ENCODE measurements around the gene PBLD. TPM values are rescaled to one million over a fixed set of nuclear protein-coding genes. Genes with fewer than 3 reads are reported as not detected.

The PBLD gene
- total RNA-seq, 1 donor from 2014 or later, result 11.1 TPM

DNA sequence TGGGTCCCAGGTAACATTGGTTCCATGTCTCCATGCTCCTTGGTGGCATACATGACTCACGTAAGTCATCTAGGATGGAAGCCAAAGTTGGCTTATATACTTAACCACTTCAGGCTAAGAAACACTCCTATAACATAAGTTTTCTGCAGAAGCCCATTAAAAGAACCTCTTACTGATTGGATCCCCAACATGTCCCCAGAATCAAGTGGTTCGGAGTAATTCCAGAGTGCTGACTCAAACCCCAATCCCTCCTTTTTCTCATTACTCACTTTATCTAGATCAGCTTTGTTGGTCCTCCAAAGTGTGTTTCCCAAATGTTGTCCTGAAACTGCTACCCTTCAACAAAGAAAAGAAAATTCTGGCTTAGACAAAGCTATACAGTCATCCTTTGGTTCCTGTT lies 90.7 kb downstream of the PBLD start:
- no peak for DNase-seq (ENCODE audit: low spot score, unreplicated experiment)
- H3K36me3 Mint-ChIP-seq (ENCODE audit: insufficient read depth), result no peaks in the 10 kb centered on the region
- no peak overlapping the region for H3K27ac Mint-ChIP-seq
- no peaks in the 10 kb centered on the region for H3K9me3 Mint-ChIP-seq (ENCODE audit: low read depth)
- TF ChIP-seq, protein P1, sequence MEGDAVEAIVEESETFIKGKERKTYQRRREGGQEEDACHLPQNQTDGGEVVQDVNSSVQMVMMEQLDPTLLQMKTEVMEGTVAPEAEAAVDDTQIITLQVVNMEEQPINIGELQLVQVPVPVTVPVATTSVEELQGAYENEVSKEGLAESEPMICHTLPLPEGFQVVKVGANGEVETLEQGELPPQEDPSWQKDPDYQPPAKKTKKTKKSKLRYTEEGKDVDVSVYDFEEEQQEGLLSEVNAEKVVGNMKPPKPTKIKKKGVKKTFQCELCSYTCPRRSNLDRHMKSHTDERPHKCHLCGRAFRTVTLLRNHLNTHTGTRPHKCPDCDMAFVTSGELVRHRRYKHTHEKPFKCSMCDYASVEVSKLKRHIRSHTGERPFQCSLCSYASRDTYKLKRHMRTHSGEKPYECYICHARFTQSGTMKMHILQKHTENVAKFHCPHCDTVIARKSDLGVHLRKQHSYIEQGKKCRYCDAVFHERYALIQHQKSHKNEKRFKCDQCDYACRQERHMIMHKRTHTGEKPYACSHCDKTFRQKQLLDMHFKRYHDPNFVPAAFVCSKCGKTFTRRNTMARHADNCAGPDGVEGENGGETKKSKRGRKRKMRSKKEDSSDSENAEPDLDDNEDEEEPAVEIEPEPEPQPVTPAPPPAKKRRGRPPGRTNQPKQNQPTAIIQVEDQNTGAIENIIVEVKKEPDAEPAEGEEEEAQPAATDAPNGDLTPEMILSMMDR (IDR thresholded peaks at IDR 0.05; ENCODE audit: unreplicated experiment), result no peak
- H3K4me3 Mint-ChIP-seq (ENCODE audit: low read depth), result no peak overlapping the region
- H3K27me3 Mint-ChIP-seq, result peaks cover 7% of the 10 kb centered on the region
- H3K4me1 Mint-ChIP-seq (ENCODE audit: low read depth), result no peaks in the 10 kb centered on the region

DNA sequence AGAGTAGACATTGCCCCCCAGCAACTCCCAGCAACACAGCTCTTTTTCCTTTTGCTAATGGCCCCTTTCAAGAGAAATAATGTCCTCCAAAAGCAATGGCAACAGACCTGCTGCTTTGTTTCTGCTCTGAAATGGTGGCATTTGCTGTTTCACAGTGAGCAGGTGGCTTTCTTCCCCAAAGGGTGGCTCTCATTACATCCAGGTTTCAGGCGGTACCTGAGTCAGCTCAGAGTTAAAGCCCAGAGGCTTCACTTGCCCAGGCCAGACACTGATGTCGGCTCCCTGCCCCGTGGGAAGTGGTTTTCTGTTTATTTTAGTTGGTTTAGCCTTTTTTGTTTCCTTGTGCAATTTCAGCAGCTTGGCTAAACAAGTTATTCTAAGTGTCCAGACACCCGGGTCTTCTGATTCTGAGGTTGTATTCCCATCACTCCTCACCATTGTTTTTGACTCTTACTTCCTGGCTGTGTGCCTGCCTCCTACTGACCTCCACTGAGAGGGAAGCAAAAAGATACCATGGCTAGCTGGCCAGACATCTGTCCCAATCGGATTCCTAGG lies 93.1 kb downstream of the PBLD start:
- no peaks in the 10 kb centered on the region for H3K9me3 Mint-ChIP-seq (ENCODE audit: low read depth)
- H3K27ac Mint-ChIP-seq, result no peak overlapping the region
- DNase-seq (ENCODE audit: low spot score, unreplicated experiment), result no peak
- no peaks in the 10 kb centered on the region for H3K4me1 Mint-ChIP-seq (ENCODE audit: low read depth)
- no peak overlapping the region for H3K4me3 Mint-ChIP-seq (ENCODE audit: low read depth)
- H3K36me3 Mint-ChIP-seq (ENCODE audit: insufficient read depth), result no peaks in the 10 kb centered on the region
- TF ChIP-seq, protein P1 (IDR thresholded peaks at IDR 0.05; ENCODE audit: unreplicated experiment), result no peak
- peaks cover 9% of the 10 kb centered on the region for H3K27me3 Mint-ChIP-seq

DNA sequence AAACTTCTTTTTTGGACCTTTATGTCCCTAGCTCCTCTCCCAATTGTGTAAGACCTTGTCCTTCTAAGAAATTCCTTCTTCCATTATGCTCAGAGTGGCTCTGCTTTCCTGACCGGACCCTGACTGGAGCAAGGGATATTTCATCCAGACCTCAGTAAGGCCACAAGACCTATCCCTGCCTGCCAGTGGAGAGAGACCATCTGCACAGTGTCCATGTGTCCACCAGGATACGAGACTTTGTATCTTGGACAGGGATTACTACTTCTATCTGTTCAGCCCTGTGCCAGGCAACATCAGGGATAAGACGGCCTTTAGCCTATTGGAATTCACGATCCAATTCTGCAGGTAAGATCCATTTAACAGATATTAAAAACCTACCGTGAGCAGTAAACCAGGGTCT lies 93.7 kb downstream of the PBLD start:
- no peak overlapping the region for H3K4me3 Mint-ChIP-seq (ENCODE audit: low read depth)
- H3K36me3 Mint-ChIP-seq (ENCODE audit: insufficient read depth), result no peaks in the 10 kb centered on the region
- peaks cover 9% of the 10 kb centered on the region for H3K27me3 Mint-ChIP-seq
- no peak for DNase-seq (ENCODE audit: low spot score, unreplicated experiment)
- no peaks in the 10 kb centered on the region for H3K4me1 Mint-ChIP-seq (ENCODE audit: low read depth)
- TF ChIP-seq, protein P1 (IDR thresholded peaks at IDR 0.05; ENCODE audit: unreplicated experiment), result no peak
- H3K27ac Mint-ChIP-seq, result peak overlapping the region; percentile 15
- H3K9me3 Mint-ChIP-seq (ENCODE audit: low read depth), result no peaks in the 10 kb centered on the region

DNA sequence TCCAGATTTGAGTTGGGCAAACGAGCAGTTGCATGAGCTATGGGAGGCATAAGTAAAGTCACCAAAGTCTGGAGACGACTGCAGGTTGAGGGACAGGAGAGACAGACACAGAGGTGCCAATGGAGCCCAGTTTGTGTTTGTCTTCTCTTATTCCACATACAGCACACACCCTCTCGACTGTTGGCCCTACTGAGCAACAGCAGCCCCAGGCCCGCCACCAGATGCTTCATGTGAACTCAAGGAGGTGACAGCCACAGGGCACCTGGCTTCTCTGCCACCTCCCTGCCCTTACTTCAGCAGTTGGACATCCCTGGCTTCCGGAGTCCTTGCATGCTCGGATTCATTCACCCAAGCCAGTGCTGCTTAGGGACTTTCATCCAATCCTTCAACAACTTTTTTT lies 94.4 kb downstream of the PBLD start:
- H3K9me3 Mint-ChIP-seq (ENCODE audit: low read depth), result no peaks in the 10 kb centered on the region

DNA sequence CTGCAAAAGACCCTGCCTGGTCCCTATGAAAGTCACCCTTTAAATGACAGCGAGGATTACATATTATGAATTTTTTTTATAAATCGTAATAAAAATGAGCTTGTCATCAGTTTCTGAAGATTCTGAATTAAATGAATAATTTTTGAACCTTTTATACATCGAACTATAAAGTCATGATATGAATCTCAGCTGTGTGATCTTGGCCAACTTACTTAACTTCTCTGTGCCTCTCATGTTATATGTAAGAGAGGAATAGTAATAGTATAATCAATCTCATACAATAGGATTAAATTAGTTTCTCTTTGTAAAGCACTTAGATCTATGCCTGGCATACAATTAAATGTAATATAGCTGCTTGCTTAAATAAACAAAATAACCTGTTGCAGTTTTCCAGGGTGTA lies 95.6 kb downstream of the PBLD start:
- Mint-ChIP-seq H3K36me3 (ENCODE audit: insufficient read depth) (no peaks in the 10 kb centered on the region), H3K27me3 (peaks cover 23% of the 10 kb centered on the region), H3K27ac (no peak overlapping the region), H3K4me1 (ENCODE audit: low read depth) (no peaks in the 10 kb centered on the region), H3K4me3 (ENCODE audit: low read depth) (no peak overlapping the region), H3K9me3 (ENCODE audit: low read depth) (no peaks in the 10 kb centered on the region)
- no peak for DNase-seq (ENCODE audit: low spot score, unreplicated experiment)
- TF ChIP-seq, protein P1 (IDR thresholded peaks at IDR 0.05; ENCODE audit: unreplicated experiment), result no peak

More for the DNA sequence above, 94.4 kb downstream of the PBLD start:
- H3K36me3 Mint-ChIP-seq (ENCODE audit: insufficient read depth), result no peaks in the 10 kb centered on the region
- H3K27me3 Mint-ChIP-seq, result peaks cover 14% of the 10 kb centered on the region
- no peaks in the 10 kb centered on the region for H3K4me1 Mint-ChIP-seq (ENCODE audit: low read depth)
- H3K4me3 Mint-ChIP-seq (ENCODE audit: low read depth), result no peak overlapping the region
- TF ChIP-seq, protein P1 (IDR thresholded peaks at IDR 0.05; ENCODE audit: unreplicated experiment), result no peak
- no peak overlapping the region for H3K27ac Mint-ChIP-seq
- no peak for DNase-seq (ENCODE audit: low spot score, unreplicated experiment)
